Ramos (cell line): Measurements from ENCODE around the gene VAV3.
"Not testable (repeated sequence)": the region's sequence is repeated elsewhere in the genome, so short reads cannot be mapped to it uniquely, and the experiment has no call there.

Experiments used
- in situ Hi-C: fragments of 300-500 bp; cut with MboI; formaldehyde crosslinking; loops from one replicate; pipeline ENCODE4 v1.14.3; 2022; ENCODE audit warnings: low sequenced_read_pairs; ENCODE audit not compliant: unreplicated experiment

VAV3 gene

DNA sequence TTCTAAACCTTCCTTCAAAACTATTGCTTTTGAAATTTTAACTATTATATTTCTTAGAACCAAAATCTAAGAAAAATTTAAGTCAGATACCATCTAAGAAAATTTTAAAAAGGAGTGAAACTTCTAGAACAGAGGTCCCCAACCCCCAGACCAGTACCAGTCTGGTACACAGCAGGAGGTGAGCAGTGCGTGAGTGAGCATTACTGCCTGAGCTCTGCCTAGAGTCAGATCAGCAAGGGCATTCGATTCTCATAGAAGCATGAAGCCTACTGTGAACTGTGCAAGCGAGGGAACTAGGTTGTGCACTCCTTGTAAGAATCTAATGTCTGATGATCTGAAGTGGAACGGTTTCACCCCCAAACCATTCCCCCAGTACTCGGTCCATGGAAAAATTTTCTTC lies 106.7 kb downstream of the VAV3 start:
- in situ Hi-C loops, result no loop called here

DNA sequence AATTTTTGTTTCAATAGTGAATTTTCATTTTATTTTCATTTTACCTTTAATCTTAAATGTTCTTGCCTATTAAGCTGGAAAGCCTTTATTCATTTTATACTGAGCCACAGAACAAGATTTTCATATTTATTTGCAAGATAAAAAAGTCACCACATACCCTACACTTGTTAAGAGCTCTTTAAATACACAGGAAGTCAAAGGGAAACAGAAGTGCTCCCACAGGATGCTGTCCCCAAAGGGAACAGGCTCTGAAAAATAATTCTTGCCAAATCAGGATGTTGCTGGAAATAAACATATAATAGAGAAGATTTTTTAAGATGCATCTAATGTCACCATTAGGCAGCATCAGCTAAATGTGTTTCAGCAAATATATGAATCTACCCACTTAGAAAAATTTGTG lies 113.6 kb downstream of the VAV3 start:
- in situ Hi-C loops, result no loop called here

DNA sequence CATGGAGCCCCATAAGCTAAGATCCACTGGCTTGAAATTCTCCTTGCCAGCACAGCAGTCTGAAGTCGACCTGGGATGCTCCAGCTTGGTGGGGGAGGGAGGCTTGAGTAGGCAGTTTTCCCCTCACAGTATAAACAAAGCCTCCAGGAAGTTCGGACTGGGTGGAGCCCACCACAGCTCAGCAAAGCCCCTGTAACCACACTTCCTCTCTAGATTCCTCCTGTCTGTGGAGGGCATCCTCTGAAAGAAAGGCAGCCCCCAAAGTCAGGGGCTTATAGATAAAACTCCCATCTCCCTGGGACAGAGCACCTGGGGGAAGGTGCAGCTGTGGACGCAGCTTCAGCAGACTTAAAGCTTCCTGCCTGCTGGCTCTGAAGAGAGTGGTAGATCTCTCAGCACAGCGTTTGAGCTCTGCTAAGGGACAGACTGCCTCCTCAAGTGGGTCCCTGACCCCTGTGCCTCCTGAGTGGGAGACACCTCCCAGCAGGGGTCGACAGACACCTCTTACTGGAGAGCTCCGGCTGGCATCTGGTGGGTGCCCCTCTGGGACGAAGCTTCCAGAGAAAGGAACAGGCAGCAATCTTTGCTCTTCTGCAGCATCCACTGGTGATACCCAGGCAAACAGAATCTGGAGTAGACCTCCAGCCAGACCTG lies 120.3 kb downstream of the VAV3 start:
- in situ Hi-C loops, result not testable (repeated sequence)

GRCh38 chr1:107843989-107844388 lies 121.0 kb downstream of the VAV3 start:
- in situ Hi-C loops, result no loop called here

DNA sequence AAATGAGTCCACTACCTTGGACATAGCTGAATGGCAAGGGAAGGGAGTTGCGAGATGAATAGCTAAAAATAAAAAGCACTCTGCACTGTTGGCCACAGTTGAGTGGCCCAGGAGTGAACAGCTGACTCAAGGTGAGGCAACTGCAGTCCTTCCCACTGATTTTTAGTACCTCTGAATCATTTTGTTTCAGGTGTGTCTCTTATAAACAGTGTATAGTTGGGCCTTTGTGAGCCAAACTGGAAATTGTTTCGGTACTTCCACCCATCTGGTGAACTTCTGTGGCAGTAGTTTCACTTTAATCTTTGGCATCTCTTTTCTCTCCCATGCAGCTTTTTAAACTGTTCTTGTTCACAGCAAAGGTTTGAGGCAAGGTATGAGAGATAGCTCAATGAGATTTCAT lies 122.7 kb downstream of the VAV3 start:
- in situ Hi-C loops, result no loop called here

DNA sequence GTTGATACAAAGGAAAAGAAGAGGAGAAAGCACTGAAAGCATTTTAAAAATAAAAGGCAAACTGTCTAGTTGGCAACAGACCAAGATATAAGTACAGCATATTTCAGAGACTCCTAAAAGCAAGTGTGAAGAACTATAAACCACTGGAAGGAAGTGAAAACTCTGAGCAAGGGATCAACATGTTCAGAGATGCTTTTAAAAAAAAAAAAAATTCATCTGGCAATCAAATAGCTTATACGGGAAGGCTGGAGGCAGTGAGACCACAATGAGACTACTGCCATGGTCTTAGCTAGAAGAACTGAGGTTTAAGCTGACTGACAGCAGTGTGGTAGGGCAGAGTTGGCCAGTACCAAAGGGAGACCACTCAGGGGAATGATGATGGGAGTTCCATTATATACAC lies 124.3 kb downstream of the VAV3 start:
- in situ Hi-C loops, result no loop called here

DNA sequence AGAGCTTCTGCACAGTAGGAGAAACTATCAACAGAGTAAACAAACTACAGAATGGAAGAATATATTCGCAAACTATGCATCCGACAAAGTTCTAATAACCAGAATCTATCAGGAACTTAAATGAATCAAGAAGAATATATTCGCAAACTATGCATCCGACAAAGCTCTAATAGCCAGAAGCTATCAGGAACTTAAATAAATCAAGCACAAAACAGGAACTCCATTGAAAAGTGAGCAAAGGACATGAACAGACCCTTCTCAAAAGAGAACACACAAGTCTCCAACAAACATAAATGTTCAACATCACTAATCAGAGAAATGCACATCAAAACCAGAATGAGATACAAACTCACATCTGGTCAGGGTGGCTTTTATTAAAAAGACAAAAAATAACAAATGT lies 126.9 kb downstream of the VAV3 start:
- in situ Hi-C loops, result no loop called here

GRCh38 chr1:107835151-107835670 lies 129.8 kb downstream of the VAV3 start:
- in situ Hi-C loops, result no loop called here

GRCh38 chr1:107833061-107833460 lies 131.9 kb downstream of the VAV3 start:
- in situ Hi-C loops, result no loop called here

GRCh38 chr1:107831921-107832320 lies 133.1 kb downstream of the VAV3 start:
- in situ Hi-C loops, result no loop called here

DNA sequence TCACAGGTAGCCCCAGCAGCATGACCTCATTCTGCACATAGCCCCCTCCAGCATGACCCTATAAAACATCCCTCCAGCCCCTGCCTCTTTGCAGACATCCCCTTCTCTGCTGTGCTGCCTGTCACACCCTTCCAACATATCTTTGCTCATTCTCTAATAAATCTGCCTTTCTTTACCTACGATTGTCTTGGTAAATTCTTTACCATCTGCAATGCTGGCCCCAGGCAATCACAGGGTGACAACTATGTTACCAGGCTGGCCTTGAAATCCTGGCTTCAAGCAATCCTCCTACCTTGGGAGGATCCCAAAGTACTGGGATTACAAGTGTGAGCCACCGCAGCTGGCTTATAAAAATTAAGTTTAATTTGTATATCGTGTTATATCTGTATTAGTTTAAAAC lies 134.5 kb downstream of the VAV3 start:
- in situ Hi-C loops, result no loop called here

- in situ Hi-C loops, result no loop called here
These were observed 134.9 kb downstream of the VAV3 start for GRCh38 chr1:107830075-107830474.

DNA sequence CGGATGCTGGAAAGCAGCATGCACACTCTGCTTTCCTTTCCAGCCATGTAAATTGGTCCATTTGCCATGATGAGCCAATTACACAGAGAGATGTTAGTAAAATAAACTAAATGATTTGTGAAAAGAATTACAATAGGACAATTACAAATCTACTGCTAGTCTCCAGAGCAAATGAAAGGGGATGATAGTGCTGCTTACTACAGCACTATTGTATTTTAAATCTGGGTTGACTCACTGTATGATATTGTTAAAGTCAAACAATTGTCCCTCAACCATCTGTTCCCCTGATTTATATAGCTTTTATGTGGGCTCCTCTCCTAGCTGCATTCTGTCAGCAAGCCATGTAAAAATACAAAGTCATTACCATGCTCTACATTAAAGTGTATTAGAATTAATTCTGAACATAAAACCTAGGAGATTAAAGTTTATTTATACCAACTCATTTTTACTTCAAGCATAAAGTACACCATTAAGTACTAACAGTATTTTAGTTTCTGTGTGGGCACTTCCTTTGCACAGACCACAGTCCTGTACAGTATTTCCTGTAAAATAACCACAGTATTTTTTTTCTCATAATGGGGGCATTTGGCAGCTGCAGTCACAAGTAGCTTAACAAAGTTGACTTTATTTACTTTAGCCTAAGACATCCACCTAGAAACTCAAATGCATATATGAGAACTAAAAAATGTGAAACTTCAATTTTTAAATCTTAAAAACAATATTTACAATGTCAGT lies 135.8 kb downstream of the VAV3 start:
- in situ Hi-C loops, result no loop called here

DNA sequence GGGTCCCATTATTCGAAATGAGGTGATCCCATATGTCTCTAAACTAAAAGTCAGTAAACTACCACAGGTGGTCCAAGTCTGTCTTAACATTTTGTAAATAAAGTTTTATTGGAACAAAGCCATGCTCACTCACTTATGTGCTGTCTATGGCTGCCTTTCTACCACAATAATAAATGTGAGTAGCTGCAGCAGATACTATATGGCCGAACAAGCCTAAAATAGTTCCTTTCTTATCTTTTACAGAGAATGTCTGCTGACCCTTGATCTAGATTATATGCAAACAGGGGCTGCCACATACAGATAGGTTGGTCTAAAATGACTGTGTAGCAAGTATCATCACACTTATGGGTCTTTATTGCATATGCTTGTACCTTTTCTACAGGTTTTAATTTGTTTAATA lies 140.0 kb downstream of the VAV3 start:
- in situ Hi-C loops, result no loop called here

- in situ Hi-C loops, result no loop called here
These were observed 143.6 kb downstream of the VAV3 start for GRCh38 chr1:107821340-107821739.

DNA sequence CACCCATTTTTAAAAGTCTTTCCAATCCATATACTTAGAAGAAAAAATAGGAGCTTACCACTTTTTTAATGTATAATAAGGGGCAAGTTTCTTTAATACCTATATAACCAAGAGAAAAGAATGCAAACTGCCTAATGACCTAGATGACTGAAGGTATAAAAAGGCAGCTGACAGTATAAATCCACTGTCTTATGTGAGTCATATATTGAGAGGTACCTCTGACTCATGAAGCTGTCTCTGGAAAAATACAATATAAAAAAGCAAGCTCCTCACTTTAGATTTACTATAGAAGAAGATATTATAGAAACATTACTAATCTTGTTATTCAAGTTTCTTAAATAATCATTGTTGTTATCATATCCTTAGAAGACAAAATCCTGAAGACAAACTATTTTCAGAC lies 144.2 kb downstream of the VAV3 start:
- in situ Hi-C loops, result no loop called here

DNA sequence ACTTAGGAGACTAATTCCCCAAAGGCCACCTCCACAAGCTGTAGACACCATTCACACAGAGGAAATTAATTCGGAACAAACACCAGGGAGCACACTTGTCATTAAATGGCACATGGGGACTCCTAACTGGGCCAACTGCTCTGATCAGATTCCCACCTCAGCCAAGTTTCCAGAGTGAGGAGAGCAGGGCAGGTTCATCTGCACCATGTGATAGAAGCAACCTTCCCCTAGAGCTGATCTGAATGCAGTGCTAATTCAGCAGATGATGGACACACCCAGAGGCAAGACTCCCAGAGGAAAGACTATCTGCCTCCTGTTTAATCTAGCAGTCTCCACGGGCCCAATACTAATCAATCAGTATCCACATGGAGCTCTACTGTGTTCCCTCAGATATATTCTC lies 147.0 kb downstream of the VAV3 start:
- in situ Hi-C loops, result no loop called here

DNA sequence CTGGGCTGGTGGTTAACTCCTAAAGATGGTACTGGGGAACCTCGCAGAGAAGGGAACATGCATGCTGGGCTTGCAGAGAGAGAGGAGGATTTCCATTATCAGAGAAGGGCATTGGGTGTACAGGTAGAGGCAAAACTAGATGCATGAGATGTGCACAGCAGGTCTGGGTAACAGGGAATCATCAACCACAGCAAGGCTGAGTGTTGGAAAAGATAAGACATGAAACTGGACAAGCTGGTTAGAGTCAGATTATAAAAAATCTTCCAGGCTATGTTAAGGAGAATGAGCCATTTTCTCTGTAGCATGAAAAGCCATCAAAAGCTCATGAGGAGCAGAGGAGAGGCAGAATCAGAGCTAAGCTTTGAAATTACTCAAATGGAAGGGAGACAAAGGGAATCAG lies 147.8 kb downstream of the VAV3 start:
- in situ Hi-C loops, result no loop called here

GRCh38 chr1:107810291-107810951 lies 154.6 kb downstream of the VAV3 start:
- in situ Hi-C loops, result no loop called here

GRCh38 chr1:107807855-107808254 lies 157.1 kb downstream of the VAV3 start:
- in situ Hi-C loops, result no loop called here

DNA sequence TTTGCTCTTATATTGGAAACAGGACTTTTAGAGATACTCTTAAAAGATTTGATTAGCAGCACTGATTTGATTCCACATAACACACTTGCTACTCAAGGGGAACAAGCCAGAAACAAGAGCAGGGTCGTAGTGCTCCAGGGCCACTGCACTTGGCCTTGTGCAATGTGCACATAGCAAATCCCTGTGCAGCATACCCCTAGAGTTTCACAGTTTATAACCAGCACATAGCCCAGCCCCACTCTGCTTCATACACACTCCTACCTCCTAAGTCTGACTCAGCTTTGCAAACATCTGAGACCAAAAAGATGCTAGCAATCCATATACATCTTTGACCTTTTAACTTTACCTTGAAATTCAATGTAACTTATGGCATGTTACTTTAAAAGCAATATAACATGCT lies 157.6 kb downstream of the VAV3 start:
- in situ Hi-C loops, result no loop called here
